Measurements from ENCODE around the gene YTHDC1. TPM values are rescaled to one million over a fixed set of nuclear protein-coding genes. Genes with fewer than 3 reads are reported as not detected.

Gene YTHDC1
- polyA plus RNA-seq, 2 of the 4 experiments (the other 2 are of a cell fraction) = 47.0 to 53.4 TPM

DNA sequence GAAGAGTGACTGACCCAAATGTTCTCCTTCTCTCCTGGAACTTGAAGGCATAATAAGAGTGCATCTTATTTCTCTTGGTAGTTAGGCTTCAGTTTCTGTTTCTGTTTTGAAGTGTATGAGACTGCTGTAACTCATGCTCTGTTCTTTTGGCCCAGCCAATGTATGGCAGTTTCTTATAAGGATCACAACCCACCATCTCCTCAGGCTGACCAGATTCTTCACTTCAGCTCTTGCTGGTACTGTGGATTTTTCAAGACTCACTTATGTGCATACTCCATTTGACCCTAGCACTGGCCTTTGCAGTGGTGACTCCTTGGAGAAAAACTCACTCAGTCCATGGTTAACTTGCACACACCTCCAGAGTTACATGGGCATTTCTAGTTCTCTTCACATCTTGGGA is 9.6 kb upstream of the YTHDC1 start:
- DNase-seq (ENCODE audit: low read depth in 1 of 2, low spot score in 1 of 2) (no peak), FAIRE-seq (no peak), ATAC-seq (no peak)
- Histone ChIP-seq H3K9me3 (0 out of 3 replicates have a peak, but pooled peaks cover 3% of the 10 kb centered on the region), H3K4me1 (peaks cover 17% of the 10 kb centered on the region; the same call in 2 of the 3 replicates), H3K4me2 (no peak overlapping the region), H3K4me3 (no peak overlapping the region), H3K27ac (no peak overlapping the region)
- POLR2A ChIA-PET = no interaction called here
- CTCF ChIA-PET = no interaction called here
- no peak for TF ChIP-seq ZC3H11A (IDR thresholded peaks at IDR 0.05)
- TF ChIP-seq HEYL (CRISPR knock-in tag; IDR thresholded peaks at IDR 0.05) = no peak
- TF ChIP-seq, protein P1, sequence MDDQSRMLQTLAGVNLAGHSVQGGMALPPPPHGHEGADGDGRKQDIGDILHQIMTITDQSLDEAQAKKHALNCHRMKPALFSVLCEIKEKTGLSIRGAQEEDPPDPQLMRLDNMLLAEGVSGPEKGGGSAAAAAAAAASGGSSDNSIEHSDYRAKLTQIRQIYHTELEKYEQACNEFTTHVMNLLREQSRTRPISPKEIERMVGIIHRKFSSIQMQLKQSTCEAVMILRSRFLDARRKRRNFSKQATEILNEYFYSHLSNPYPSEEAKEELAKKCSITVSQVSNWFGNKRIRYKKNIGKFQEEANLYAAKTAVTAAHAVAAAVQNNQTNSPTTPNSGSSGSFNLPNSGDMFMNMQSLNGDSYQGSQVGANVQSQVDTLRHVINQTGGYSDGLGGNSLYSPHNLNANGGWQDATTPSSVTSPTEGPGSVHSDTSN (IDR thresholded peaks at IDR 0.05) = no peak
- TF ChIP-seq FOXS1 (CRISPR knock-in tag; IDR thresholded peaks at IDR 0.05) = no peak
- TF ChIP-seq HMGXB4 (CRISPR knock-in tag; IDR thresholded peaks at IDR 0.05; ENCODE audit: borderline replicate concordance) = no peak
- TF ChIP-seq BHLHE40 (IDR thresholded peaks at IDR 0.05; ENCODE audit: low read depth, low read length) = no peak
- no peak for TF ChIP-seq MAFK (IDR thresholded peaks at IDR 0.05; ENCODE audit: partially characterized antibody)
- TF ChIP-seq ZSCAN20 (CRISPR knock-in tag; IDR thresholded peaks at IDR 0.05) = no peak
- no peak for TF ChIP-seq CBX8 (IDR thresholded peaks at IDR 0.05)
- no peak for TF ChIP-seq HOXB5 (CRISPR knock-in tag; IDR thresholded peaks at IDR 0.05)

GRCh38 chr4:68358988-68359387 is 9.1 kb upstream of the YTHDC1 start:
- no peak for ATAC-seq

GRCh38 chr4:68352791-68353190 is 2.9 kb upstream of the YTHDC1 start:
- H3K4me3 ChIP-seq = no peak overlapping the region
- 39% methylated on average over 2 of the region's 2 CpGs for WGBS (ENCODE audit: missing lambda C conversion rate)
- DNase-seq (ENCODE audit: low read depth in 1 of 2, low spot score in 1 of 2) (no peak), FAIRE-seq (no peak), ATAC-seq (no peak)
- no peaks in the 10 kb centered on the region for H3K9me3 ChIP-seq
- TF ChIP-seq CBX8 (IDR thresholded peaks at IDR 0.05) (no peak), ESRRA (IDR thresholded peaks at IDR 0.05; ENCODE audit: borderline replicate concordance, low read length) (no peak), TFCP2L1 (CRISPR knock-in tag; IDR thresholded peaks at IDR 0.05) (no peak), HOXB13 (CRISPR knock-in tag; IDR thresholded peaks at IDR 0.05; ENCODE audit: low read depth) (no peak), MAFK (IDR thresholded peaks at IDR 0.05; ENCODE audit: partially characterized antibody) (no peak), NR3C1 (IDR thresholded peaks at IDR 0.05) (no peak), ZNF302 (CRISPR knock-in tag; IDR thresholded peaks at IDR 0.05) (no peak), JUNB (IDR thresholded peaks at IDR 0.05) (no peak)
- H3K27ac ChIP-seq = no peak overlapping the region
- H3K4me1 ChIP-seq = no peaks in the 10 kb centered on the region; the same call in 2 of the 3 replicates
- no peak overlapping the region for H3K4me2 ChIP-seq
- ChIA-PET CTCF (interaction anchor here (1.8 kb wide), 1 partner anchor 23 kb away, joined by 4 read pairs; no protein-coding TSS in a partner anchor), POLR2A (no interaction called here)

More at GRCh38 chr4:68358988-68359387, 9.1 kb upstream of the YTHDC1 start:
- TF ChIP-seq BCL3 (IDR thresholded peaks at IDR 0.05) (no peak), FOSL2 (IDR thresholded peaks at IDR 0.05) (no peak), FOSL2 (CRISPR knock-in tag; IDR thresholded peaks at IDR 0.05) (no peak), TFCP2L1 (CRISPR knock-in tag; IDR thresholded peaks at IDR 0.05) (no peak), RNF2 (IDR thresholded peaks at IDR 0.05; ENCODE audit: borderline replicate concordance, low read depth) (no peak), RFX5 (IDR thresholded peaks at IDR 0.05) (no peak), ATOH8 (CRISPR knock-in tag; IDR thresholded peaks at IDR 0.05; ENCODE audit: low read depth) (no peak), ZC3H11A (IDR thresholded peaks at IDR 0.05) (no peak)
- Histone ChIP-seq H3K4me1 (peaks cover 17% of the 10 kb centered on the region; the same call in 2 of the 3 replicates), H3K4me3 (no peak overlapping the region), H3K27ac (no peak overlapping the region), H3K9me3 (0 out of 3 replicates have a peak, but pooled peaks cover 3% of the 10 kb centered on the region), H3K4me2 (no peak overlapping the region)
- WGBS (ENCODE audit: missing lambda C conversion rate) = 67% methylated on average over 2 of the region's 2 CpGs
- DNase-seq (ENCODE audit: low read depth in 1 of 2, low spot score in 1 of 2) (no peak), FAIRE-seq (no peak)
- ChIA-PET CTCF (no interaction called here), POLR2A (no interaction called here)
